ENCODE measurements around the gene DPPA4. TPM values are rescaled to one million over a fixed set of nuclear protein-coding genes. Genes with fewer than 3 reads are reported as not detected.
"Not testable (repeated sequence)": the region's sequence is repeated elsewhere in the genome, so short reads cannot be mapped to it uniquely, and the experiment has no call there.

The DPPA4 gene
- total and polyA plus RNA-seq, 3 donors from 2014 or later = 8.8 to 16.9 (median 14.6) TPM

DNA sequence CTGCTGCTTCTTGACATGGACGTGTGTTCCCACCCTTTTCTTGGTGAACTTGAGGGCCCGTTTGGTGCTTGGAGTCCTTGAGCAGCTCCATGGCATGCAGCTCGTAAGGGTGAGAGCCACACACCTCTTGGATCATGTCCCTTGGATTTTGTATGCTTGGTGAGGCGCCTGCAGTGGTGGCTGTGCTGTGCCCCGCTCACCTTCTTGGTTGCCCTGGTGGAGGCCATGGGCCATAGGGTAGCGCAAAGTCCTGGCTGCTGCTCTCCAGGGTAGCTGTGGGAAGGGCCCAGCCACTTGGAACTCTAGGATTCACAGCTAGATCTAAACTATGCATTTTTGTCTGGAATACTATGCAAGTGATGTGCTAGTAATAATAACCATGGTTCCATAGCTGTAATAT is 26.7 kb upstream of the DPPA4 start:
- H3K9me3 ChIP-seq = no peaks in the 10 kb centered on the region
- no peaks in the 10 kb centered on the region for H3K4me1 ChIP-seq
- no peaks in the 10 kb centered on the region for H3K36me3 ChIP-seq (ENCODE audit: low read depth, missing control alignments)
- no peak overlapping the region for H3K4me3 ChIP-seq
- no peak overlapping the region for H3K27ac ChIP-seq
- TF ChIP-seq, protein P1, sequence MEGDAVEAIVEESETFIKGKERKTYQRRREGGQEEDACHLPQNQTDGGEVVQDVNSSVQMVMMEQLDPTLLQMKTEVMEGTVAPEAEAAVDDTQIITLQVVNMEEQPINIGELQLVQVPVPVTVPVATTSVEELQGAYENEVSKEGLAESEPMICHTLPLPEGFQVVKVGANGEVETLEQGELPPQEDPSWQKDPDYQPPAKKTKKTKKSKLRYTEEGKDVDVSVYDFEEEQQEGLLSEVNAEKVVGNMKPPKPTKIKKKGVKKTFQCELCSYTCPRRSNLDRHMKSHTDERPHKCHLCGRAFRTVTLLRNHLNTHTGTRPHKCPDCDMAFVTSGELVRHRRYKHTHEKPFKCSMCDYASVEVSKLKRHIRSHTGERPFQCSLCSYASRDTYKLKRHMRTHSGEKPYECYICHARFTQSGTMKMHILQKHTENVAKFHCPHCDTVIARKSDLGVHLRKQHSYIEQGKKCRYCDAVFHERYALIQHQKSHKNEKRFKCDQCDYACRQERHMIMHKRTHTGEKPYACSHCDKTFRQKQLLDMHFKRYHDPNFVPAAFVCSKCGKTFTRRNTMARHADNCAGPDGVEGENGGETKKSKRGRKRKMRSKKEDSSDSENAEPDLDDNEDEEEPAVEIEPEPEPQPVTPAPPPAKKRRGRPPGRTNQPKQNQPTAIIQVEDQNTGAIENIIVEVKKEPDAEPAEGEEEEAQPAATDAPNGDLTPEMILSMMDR (IDR thresholded peaks at IDR 0.05) = no peak
- TF ChIP-seq POLR2A (IDR thresholded peaks at IDR 0.05) = no peak
- no peak for DNase-seq
- WGBS, 2 donors = 93 to 94% methylated on average over 2 to 6 of the region's 6 CpGs
- no peaks in the 10 kb centered on the region for H3K27me3 ChIP-seq
- intact Hi-C loops (cut with DNase I; ENCODE audit: low total_unique reads) = no loop called here

DNA sequence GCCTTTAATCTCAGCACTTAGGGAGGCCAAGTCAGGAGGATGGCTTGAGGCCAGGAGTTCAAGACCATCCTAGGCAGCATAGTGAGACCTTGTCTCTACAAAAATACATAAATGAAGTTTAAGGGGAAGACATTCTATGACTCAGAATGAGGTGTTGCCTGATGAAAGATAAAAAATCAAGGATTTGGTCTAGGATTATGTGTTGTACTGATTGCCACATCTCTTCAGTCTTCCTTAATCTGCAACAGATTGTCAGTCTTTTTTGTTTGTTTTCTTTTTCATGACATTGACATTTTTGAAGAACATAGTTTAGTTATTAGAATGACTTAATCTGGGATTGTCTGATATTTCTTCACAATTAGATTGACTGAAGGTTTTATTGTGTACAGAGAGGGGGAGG is 26.3 kb upstream of the DPPA4 start:
- no peak overlapping the region for H3K27ac ChIP-seq
- H3K9me3 ChIP-seq = no peaks in the 10 kb centered on the region
- no peak overlapping the region for H3K4me3 ChIP-seq
- H3K4me1 ChIP-seq = no peaks in the 10 kb centered on the region
- no peaks in the 10 kb centered on the region for H3K27me3 ChIP-seq
- intact Hi-C loops (cut with DNase I; ENCODE audit: low total_unique reads) = no loop called here
- no peaks in the 10 kb centered on the region for H3K36me3 ChIP-seq (ENCODE audit: low read depth, missing control alignments)
- no peak for DNase-seq
- TF ChIP-seq, protein P1 (IDR thresholded peaks at IDR 0.05) = no peak
- TF ChIP-seq POLR2A (IDR thresholded peaks at IDR 0.05) = no peak

DNA sequence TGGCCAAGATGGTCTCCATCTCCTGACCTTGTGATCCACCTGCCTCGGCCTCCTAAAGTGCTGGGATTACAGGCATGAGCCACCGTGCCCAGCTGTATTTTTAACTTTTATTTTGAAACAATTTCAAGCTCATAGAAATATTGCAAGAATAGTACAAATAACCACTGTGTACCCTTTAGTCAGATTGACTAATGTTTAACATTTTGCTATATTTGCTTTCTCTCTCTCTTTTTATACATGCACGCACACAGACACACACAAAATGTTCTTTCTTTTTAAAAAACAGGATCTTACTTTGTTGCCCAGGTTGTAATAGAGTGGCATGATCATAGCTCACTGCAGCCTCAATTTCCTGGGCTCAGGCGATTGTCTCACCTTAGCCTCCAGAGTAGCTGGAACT is 25.5 kb upstream of the DPPA4 start:
- Histone ChIP-seq H3K36me3 (ENCODE audit: low read depth, missing control alignments) (no peaks in the 10 kb centered on the region), H3K4me3 (no peak overlapping the region), H3K9me3 (no peaks in the 10 kb centered on the region), H3K4me1 (no peaks in the 10 kb centered on the region), H3K27ac (no peak overlapping the region), H3K27me3 (no peaks in the 10 kb centered on the region)
- intact Hi-C loops (cut with DNase I; ENCODE audit: low total_unique reads) = no loop called here
- no peak for DNase-seq
- no peak for TF ChIP-seq POLR2A (IDR thresholded peaks at IDR 0.05)
- TF ChIP-seq, protein P1 (IDR thresholded peaks at IDR 0.05) = no peak
- 88 to 92% methylated on average over 4 of the region's 4 CpGs for WGBS, 2 donors

DNA sequence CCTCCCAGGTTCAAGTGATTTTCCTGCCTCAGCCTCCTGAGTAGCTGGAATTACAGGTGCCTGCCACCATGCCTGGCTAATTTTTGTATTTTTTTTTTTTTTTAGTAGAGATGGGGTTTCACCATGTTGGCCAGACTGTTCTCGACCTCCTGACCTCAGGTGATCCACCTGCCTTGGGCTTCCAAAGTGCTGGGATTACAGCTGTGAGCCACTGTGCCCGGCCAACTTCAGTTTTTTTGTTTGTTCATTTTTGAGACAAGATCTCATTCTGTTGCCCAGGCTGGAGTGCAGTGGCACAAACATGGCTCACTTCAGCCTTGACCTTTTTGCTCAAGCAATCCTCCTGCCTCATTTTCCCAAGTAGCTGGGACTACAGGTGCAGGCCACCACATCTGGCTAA is 21.5 kb upstream of the DPPA4 start:
- H3K36me3 ChIP-seq (ENCODE audit: low read depth, missing control alignments); DNase-seq; H3K27me3 ChIP-seq; H3K27ac ChIP-seq; H3K4me3 ChIP-seq; H3K9me3 ChIP-seq; intact Hi-C loops (cut with DNase I; ENCODE audit: low total_unique reads); H3K4me1 ChIP-seq: not testable (repeated sequence)
- 91 to 96% methylated on average over 2 of the region's 2 CpGs for WGBS, 2 donors

DNA sequence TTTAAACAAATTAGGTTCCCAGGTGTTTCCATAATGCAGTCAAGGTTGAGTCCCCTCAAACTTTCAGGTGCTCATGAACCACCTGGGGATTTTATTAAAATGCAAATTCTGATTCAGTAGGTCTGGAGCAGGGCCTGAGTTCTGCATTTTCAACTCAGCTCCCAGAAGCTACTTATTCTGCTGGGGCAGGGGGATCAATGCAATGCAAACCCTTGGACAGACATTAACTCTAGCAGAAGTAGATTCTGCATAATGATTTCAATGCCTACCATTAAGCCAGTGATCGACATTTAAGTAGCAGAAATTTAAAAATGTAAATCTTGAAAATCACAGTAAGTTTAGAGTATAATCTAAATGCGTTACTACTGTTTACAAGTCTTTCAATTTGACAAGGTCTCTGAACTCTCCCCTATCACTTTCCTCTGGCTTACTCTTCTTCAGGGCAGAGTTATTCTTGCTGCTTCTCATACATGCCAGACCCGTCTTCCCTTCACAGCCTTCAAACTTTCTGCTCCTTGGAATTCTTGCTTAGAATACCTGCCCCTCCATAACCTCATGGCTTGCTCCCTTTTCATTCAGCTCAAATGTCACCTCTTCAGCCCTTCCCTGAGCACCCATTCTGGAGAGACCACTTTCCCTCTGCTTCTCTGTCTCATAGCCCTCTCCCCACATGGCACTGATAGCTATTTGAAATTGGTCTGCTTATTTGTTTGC is 19.3 kb upstream of the DPPA4 start:
- intact Hi-C loops (cut with DNase I; ENCODE audit: low total_unique reads) = no loop called here
- no peaks in the 10 kb centered on the region for H3K27me3 ChIP-seq
- H3K27ac ChIP-seq = no peak overlapping the region
- no peak for DNase-seq
- 82 to 87% methylated on average over 3 of the region's 3 CpGs for WGBS, 2 donors
- H3K4me1 ChIP-seq = no peaks in the 10 kb centered on the region
- no peak for TF ChIP-seq POLR2A (IDR thresholded peaks at IDR 0.05)
- TF ChIP-seq, protein P1 (IDR thresholded peaks at IDR 0.05) = no peak
- no peaks in the 10 kb centered on the region for H3K9me3 ChIP-seq
- H3K4me3 ChIP-seq = no peak overlapping the region
- H3K36me3 ChIP-seq (ENCODE audit: low read depth, missing control alignments) = no peaks in the 10 kb centered on the region
